Activated T-cell treated with anti-CD3 and anti-CD28 coated beads, Interleukin-2, amount 50 U/mL, for 1 hour (primary cell): Measurements from ENCODE around the gene TMEM181.
"Not testable (repeated sequence)": the region's sequence is repeated elsewhere in the genome, so short reads cannot be mapped to it uniquely, and the experiment has no call there.

ENCODE experiments used
- DNase-seq: peaks from one replicate; pipeline ENCODE4 v3.0.0-alpha.2; 2020

Gene TMEM181

DNA sequence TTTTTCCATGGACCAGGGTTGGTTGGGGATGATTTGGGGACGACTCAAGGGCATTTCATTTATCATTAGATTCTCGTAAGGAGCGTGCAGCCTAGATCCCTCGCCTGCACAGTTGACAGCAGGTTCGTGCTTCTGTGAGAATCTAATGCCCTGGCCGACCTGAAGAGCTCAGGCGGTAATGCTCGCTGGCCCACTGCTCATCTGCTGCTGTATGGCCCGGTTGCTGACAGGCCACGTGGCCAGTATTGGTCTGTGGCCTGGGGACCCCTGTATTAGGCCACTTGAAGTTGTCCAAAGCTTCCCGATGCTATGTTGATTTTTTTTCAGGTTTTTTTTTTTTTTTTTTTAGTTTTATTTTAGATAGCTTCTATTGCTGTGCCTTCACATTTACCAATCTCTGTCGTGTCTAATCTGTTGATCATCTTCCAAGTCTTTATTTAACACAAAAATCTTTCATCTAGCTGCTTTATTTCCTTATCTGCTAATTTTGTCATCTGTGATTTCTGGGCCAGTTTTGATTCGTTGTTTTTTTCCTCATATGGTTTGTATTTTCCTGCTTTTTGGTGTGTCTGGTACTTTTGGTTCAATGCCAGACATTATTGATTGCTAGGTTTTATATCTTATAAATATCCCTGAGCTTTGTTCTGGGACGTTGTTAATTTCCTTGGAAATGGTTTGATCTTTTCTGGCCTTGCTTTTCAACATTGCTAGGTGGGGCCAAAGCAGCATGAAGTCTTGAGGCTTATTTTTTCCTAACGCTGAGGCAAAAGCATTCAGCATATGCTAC lies 43.6 kb downstream of the TMEM181 start:
- DNase-seq = no peak

DNA sequence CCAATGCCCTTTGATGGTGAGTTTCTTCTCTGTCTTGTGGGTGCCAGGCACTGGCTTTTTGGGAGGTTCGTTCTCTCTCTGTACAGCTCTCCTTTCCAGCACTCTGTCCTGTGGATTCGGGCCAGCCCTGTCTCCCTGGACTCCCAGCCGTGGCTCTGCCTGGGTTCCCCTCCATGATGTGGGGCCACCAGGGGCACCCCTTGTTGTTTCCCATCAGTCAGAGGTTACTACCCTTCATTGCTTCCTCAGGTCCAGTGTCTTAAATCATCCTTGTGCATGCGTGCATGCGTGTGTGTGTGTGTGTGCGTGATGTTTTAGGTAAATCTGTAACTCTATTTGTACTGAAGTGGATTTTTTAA lies 44.1 kb downstream of the TMEM181 start:
- DNase-seq = no peak

DNA sequence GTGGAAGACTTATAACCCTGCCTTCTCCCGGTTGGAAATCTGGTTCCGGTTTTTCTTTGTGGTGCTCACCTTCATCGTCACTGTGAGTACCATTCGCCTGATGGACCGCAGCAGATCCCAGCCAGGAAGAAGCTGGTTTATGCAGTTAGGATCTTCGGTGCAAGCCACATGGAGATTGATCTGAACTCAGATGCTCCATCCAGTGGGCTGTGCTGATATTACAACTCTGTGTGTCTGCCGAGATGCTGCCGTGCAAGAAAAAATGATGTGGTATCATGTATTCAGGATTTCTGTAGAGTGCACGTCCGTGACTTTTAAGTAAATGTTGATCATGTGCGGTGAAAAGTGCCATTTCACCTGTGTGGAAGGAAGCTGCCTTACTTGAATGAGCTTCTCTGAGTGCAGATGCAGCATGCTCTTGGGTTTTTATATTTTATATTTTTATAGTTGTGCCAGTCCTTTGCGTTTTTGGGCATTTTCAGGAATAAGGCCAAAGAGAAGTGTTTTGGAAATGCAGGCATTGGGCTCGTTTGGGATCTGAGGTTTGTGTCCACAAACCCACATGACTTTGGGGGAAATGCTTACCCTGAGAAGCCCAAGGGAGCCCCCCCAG lies 45.5 kb downstream of the TMEM181 start:
- DNase-seq = peak; percentile 56

- DNase-seq = not testable (repeated sequence)
These were observed 46.1 kb downstream of the TMEM181 start for GRCh38 chr6:158606011-158606410.

DNA sequence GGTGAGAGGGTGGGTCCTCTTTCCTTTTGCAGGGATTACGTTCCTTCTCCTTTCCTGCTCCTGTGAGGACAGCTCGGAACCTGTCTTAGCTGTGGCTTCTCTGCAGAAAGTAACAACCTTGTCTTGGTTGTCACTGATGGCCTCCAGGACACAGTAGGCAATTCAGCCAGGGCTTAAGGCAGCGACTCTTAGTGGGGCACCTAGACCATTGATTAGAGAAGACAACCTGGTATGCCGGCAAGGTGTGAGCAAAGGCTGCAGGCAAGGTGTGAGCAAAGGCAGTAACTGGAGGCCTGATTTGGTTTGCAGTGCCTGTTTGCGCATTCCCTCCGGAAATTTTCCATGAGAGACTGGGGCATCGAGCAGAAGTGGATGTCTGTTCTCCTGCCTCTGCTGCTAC lies 47.0 kb downstream of the TMEM181 start:
- no peak for DNase-seq

DNA sequence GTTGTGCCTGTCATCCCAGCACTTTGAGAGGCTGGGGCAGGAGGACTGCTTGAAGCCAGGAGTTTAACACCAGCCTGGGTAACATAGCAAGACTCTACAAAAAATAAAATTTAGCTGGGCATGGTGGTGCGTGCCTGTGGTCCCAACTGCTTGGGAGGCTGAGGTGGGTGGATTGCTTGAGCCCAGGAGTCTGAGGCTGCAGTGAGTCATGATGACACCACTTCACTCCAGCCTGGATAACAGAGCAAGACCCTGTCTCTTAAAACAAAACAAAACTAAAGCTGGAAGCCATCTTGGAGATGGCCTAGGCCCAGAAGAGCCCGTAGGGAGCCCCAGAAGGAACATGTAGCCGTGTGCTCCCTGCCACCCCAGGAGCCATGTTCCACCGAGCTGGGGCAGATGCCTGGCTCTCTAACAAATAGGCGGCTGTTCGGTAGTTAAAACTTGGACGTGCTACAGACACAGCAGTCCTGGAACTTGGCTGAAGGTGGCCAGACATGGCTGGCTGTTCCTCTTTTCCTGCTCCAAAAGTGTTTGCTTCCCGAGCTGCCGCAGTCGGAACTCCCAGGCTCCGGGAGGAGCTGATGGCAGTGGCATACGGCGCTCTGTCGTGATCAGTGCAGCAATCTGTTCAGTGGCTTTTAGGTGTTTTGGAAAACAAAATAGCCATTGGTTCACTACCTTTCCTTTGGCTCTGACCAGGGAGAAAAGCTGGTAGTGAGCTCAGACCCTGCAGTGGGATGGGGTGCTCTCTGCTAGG lies 47.7 kb downstream of the TMEM181 start:
- no peak for DNase-seq

- DNase-seq = no peak
These were observed 48.3 kb downstream of the TMEM181 start for GRCh38 chr6:158608221-158608620.

DNA sequence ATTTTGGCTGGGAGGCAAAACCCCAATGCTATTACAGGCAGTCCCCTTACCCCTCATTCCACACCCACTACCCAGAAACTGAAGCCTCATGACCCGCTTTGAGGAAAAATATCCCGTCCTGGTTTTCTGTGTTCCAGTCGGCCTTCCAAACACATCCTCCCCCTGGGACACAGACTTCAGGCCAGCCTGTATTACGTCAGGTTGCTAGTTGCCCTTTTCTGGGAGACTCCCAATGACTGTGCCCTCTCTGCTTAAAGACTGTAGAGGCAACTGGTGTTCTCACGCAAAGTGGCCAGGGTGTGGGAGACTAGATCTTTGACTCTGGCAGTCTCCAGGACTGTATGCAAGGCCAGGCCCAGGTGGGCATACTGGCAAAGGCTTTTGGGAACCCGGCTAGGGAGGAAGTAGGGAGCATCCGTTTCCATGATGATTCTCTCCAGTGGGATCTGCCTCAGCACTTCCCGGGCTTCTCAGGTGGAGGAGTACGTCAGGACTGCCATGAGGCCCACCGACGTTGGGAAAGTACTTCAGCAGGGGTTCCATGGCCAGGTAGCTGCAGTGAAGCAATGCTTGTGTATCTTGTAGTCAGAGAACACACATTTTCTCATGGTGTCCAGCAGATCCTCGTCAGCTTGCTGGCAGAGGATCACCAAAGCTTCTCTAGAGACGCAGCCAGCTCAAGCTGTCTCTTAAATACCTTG lies 49.7 kb downstream of the TMEM181 start:
- DNase-seq = no peak

DNA sequence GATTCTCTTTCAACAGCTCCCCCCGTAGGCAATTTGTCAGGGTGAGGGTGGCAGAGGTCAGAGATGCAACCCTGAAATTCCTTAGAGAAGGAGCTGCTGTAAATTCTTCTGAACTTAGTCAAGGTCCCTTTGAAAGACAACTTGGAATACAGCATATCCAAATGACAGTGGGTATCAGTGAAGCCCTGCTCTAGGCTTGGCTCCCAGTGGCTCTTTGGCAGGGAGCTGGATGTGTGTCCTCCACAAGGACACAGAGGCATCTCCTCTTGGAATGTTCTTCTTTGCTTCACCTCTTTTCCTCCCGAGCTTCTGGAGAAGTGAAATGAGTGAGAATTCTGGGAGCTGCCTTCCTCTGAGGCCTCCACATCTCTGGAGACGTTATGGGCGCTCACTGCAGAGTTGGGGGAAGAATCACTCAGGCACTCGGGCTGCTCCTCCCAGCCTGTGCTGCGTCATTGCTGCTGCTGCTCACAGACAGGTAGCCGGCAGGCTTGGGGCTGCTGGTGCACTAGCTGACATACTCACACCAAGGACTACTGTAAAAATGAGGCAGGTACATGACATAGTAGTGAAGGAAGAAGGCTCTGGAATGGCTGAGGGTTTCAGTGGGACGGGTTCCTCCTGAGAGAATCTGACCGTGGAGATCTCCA lies 50.6 kb downstream of the TMEM181 start:
- no peak for DNase-seq

GRCh38 chr6:158611039-158611438 lies 51.1 kb downstream of the TMEM181 start:
- DNase-seq = no peak

GRCh38 chr6:158611541-158612370 lies 51.9 kb downstream of the TMEM181 start:
- no peak for DNase-seq

DNA sequence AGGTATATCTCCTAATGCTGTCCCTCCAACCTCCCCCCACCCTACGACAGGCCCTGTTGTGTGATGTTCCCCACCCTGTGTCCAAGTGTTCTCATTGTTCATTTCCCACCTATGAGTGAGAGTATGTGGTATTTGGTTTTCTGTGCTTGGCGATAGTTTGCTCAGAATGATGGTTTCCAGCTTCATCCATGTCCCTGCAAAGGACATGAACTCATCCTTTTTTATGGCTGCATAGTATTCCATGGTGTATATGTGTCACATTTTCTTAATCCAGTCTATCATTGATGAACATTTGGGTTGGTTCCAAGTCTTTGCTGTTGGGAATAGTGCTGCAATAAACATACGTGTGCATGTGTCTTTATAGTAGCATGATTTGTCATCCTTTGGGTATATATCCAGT lies 54.7 kb downstream of the TMEM181 start:
- not testable (repeated sequence) for DNase-seq

GRCh38 chr6:158618289-158618688 lies 58.4 kb downstream of the TMEM181 start:
- DNase-seq = not testable (repeated sequence)

- no peak for DNase-seq
These were observed 60.3 kb downstream of the TMEM181 start for GRCh38 chr6:158619922-158620801.

- DNase-seq = peak; percentile 5
These were observed 61.2 kb downstream of the TMEM181 start for GRCh38 chr6:158620963-158621693.

GRCh38 chr6:158621694-158622544 lies 62.0 kb downstream of the TMEM181 start:
- peak; percentile 10 for DNase-seq

DNA sequence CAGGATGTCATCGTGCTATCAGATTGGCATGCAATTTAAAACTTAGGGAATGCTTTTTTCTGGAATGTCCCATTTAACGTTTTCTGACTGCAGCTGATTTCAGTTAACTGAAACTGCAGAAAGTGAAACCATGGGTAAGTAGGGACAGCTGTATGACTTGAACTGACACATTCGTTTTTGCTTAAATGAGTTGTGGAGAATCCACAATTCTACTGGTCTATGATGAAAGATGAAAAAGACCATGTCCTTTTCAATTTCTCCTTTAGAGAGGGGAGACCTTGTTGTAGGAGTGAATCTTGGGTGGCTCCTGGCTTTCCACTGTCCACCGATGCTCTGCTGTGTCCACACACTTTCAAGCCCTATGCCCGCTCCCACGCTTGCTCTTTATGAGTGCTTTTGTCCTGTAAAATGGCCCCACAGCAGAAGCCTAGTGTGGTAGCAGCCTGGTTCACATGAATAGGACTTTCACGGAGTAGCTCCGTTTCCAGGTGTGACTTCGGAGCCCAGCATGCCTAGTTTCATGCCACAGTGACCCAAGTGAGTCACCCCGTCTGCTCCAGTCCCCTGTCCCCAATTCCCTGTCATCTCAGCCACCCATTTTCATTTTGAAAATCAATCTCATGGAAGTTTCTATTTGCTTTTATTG lies 62.8 kb downstream of the TMEM181 start:
- DNase-seq = peak; percentile 4
